Suprapubic skin (tissue), 4 donors: Measurements from ENCODE around the gene FGF12. TPM values are rescaled to one million over a fixed set of nuclear protein-coding genes. Genes with fewer than 3 reads are reported as not detected.

Experiments used
- DNase-seq, 2 donors: peaks; one replicate each; pipeline ENCODE4 v3.0.0-alpha.2; 2019; ENCODE audit warnings: low spot score in 2 of 2
- H3K27ac ChIP-seq: fragments of 200-600 bp; sonication (generic); one replicate; pipeline ENCODE4 v1.5.1; 2019
- H3K27me3 ChIP-seq: fragments of 200-600 bp; sonication (generic); one replicate; pipeline ENCODE4 v1.5.1; 2019
- H3K36me3 ChIP-seq: fragments of 200-600 bp; sonication (generic); one replicate; pipeline ENCODE4 v1.5.1; 2019
- H3K4me1 ChIP-seq: fragments of 200-600 bp; sonication (generic); one replicate; pipeline ENCODE4 v1.5.1; 2019
- H3K4me3 ChIP-seq: fragments of 200-600 bp; sonication (generic); one replicate; pipeline ENCODE4 v1.5.1; 2019; ENCODE audit warnings: mild to moderate bottlenecking
- H3K9me3 ChIP-seq: fragments of 200-600 bp; sonication (generic); one replicate; pipeline ENCODE4 v1.5.1; 2019
- CTCF ChIP-seq, 2 donors: fragments of 200-600 bp in 1 of 2; fragments of 450-650 bp in 1 of 2; sonication (generic) in 1 of 2; IDR thresholded peaks; one replicate each; pipeline ENCODE4 v1.5.1; 2016 to 2019; ENCODE audit warnings: antibody characterized with exemption in 2 of 2, mild to moderate bottlenecking in 1 of 2, moderate library complexity in 1 of 2
- EP300 ChIP-seq: sonication (generic); formaldehyde crosslinking; IDR thresholded peaks from one replicate; pipeline ENCODE4 v1.6.1; 2017; ENCODE audit warnings: antibody characterized with exemption
- POLR2A ChIP-seq, 2 donors: fragments of 450-650 bp; IDR thresholded peaks; one replicate each; pipeline ENCODE4 v1.6.1; 2017; ENCODE audit warnings: antibody characterized with exemption in 2 of 2, mild to moderate bottlenecking in 2 of 2, moderate library complexity in 2 of 2
- POLR2AphosphoS5 ChIP-seq, 3 donors: sonication (generic); formaldehyde crosslinking; IDR thresholded peaks; one replicate each; pipeline ENCODE4 v1.6.1; 2017; ENCODE audit warnings: antibody characterized with exemption in 3 of 3
- WGBS: methylation state at CpG from one replicate; pipeline ENCODE4 v1.1.5; 2018; 5-methylcytosine and 5-hydroxymethylcytosine counted together
- total RNA-seq, 4 donors: library from RNA; depleted of rRNA; stranded (reverse); fragments of >200 nt; gene quantifications; one replicate each; pipeline ENCODE4 v1.1.0, GENCODE V29; 2016

Gene FGF12
- total RNA-seq, 4 donors from 2014 or later: 1.5 to 3.6 (median 1.6) TPM

- DNase-seq: no peak
- no peaks in the 10 kb centered on the region for H3K9me3 ChIP-seq
- TF ChIP-seq CTCF (IDR thresholded peaks at IDR 0.05) (no peak), POLR2AphosphoS5 (IDR thresholded peaks at IDR 0.05) (no peak), EP300 (no peak), POLR2A (IDR thresholded peaks at IDR 0.05) (no peak)
- no peaks in the 10 kb centered on the region for H3K4me1 ChIP-seq
- H3K4me3 ChIP-seq: no peak overlapping the region
- WGBS: 61% methylated on average over 1 of the region's 1 CpG
- no peaks in the 10 kb centered on the region for H3K27me3 ChIP-seq
- no peaks in the 10 kb centered on the region for H3K36me3 ChIP-seq
- no peak overlapping the region for H3K27ac ChIP-seq
Observed at GRCh38 chr3:192171213-192171612, 556.1 kb downstream of the FGF12 start.

- WGBS: 53% methylated on average over 3 of the region's 3 CpGs
- TF ChIP-seq CTCF (IDR thresholded peaks at IDR 0.05) (no peak), POLR2AphosphoS5 (IDR thresholded peaks at IDR 0.05) (no peak), POLR2A (IDR thresholded peaks at IDR 0.05) (no peak), EP300 (no peak)
- no peaks in the 10 kb centered on the region for H3K4me1 ChIP-seq
- no peak overlapping the region for H3K4me3 ChIP-seq
- H3K27ac ChIP-seq: no peak overlapping the region
- no peaks in the 10 kb centered on the region for H3K27me3 ChIP-seq
- no peak for DNase-seq
- no peaks in the 10 kb centered on the region for H3K9me3 ChIP-seq
- no peaks in the 10 kb centered on the region for H3K36me3 ChIP-seq
Observed at GRCh38 chr3:192170659-192171058, 556.7 kb downstream of the FGF12 start.

- Histone ChIP-seq H3K27me3 (no peaks in the 10 kb centered on the region), H3K36me3 (no peaks in the 10 kb centered on the region), H3K27ac (no peak overlapping the region), H3K4me1 (no peaks in the 10 kb centered on the region), H3K4me3 (no peak overlapping the region), H3K9me3 (no peaks in the 10 kb centered on the region)
- DNase-seq: no peak
- WGBS: 79% methylated on average over 6 of the region's 6 CpGs
- TF ChIP-seq POLR2A (IDR thresholded peaks at IDR 0.05) (no peak), CTCF (IDR thresholded peaks at IDR 0.05) (no peak), POLR2AphosphoS5 (IDR thresholded peaks at IDR 0.05) (no peak), EP300 (no peak)
Observed at GRCh38 chr3:192170031-192170430, 557.3 kb downstream of the FGF12 start.

- Histone ChIP-seq H3K9me3 (no peaks in the 10 kb centered on the region), H3K36me3 (no peaks in the 10 kb centered on the region), H3K27me3 (no peaks in the 10 kb centered on the region), H3K4me3 (no peak overlapping the region), H3K27ac (no peak overlapping the region), H3K4me1 (no peaks in the 10 kb centered on the region)
- no peak for DNase-seq
- WGBS: 81% methylated on average over 4 of the region's 4 CpGs
- TF ChIP-seq CTCF (IDR thresholded peaks at IDR 0.05): no peak
- TF ChIP-seq POLR2A (IDR thresholded peaks at IDR 0.05): no peak
- no peak for TF ChIP-seq EP300
- TF ChIP-seq POLR2AphosphoS5 (IDR thresholded peaks at IDR 0.05): no peak
Observed at GRCh38 chr3:192169332-192169915, 557.9 kb downstream of the FGF12 start.

- TF ChIP-seq EP300: no peak
- no peak for TF ChIP-seq POLR2A (IDR thresholded peaks at IDR 0.05)
- TF ChIP-seq POLR2AphosphoS5 (IDR thresholded peaks at IDR 0.05): no peak
- no peak for TF ChIP-seq CTCF (IDR thresholded peaks at IDR 0.05)
- H3K4me3 ChIP-seq: no peak overlapping the region
- H3K36me3 ChIP-seq: no peaks in the 10 kb centered on the region
- DNase-seq: no peak
- no peak overlapping the region for H3K27ac ChIP-seq
- H3K4me1 ChIP-seq: no peaks in the 10 kb centered on the region
- H3K27me3 ChIP-seq: no peaks in the 10 kb centered on the region
- no peaks in the 10 kb centered on the region for H3K9me3 ChIP-seq
Observed at GRCh38 chr3:192168202-192168601, 559.1 kb downstream of the FGF12 start.
